Fibroblast of skin of right biceps (primary cell): ENCODE data around the gene GRAMD2A.
"Not testable (repeated sequence)": the region's sequence is repeated elsewhere in the genome, so short reads cannot be mapped to it uniquely, and the experiment has no call there.

Experiments used
- DNase-seq: peaks from one replicate; pipeline ENCODE4 v3.0.0-alpha.2; 2013

GRAMD2A gene

GRCh38 chr15:72183781-72184164 is 13.8 kb downstream of the GRAMD2A start:
- no peak for DNase-seq

GRCh38 chr15:72182673-72183072 is 14.9 kb downstream of the GRAMD2A start:
- no peak for DNase-seq

- DNase-seq, result no peak
These were observed 15.3 kb downstream of the GRAMD2A start for GRCh38 chr15:72182244-72182643.

- no peak for DNase-seq
These were observed 16.7 kb downstream of the GRAMD2A start for GRCh38 chr15:72180761-72181324.

GRCh38 chr15:72179950-72180581 is 17.5 kb downstream of the GRAMD2A start:
- no peak for DNase-seq

- DNase-seq, result no peak
These were observed 18.5 kb downstream of the GRAMD2A start for GRCh38 chr15:72178976-72179585.

GRCh38 chr15:72176743-72177142 is 20.8 kb downstream of the GRAMD2A start:
- DNase-seq, result no peak

GRCh38 chr15:72176159-72176558 is 21.4 kb downstream of the GRAMD2A start:
- no peak for DNase-seq

- DNase-seq, result no peak
These were observed 22.2 kb downstream of the GRAMD2A start for GRCh38 chr15:72175186-72176044.

GRCh38 chr15:72174551-72175165 is 22.9 kb downstream of the GRAMD2A start:
- no peak for DNase-seq

- no peak for DNase-seq
These were observed 23.6 kb downstream of the GRAMD2A start for GRCh38 chr15:72173864-72174550.

GRCh38 chr15:72173401-72173800 is 24.2 kb downstream of the GRAMD2A start:
- DNase-seq, result no peak

- DNase-seq, result no peak
These were observed 24.8 kb downstream of the GRAMD2A start for GRCh38 chr15:72172796-72173195.

GRCh38 chr15:72171978-72172377 is 25.6 kb downstream of the GRAMD2A start:
- not testable (repeated sequence) for DNase-seq

- no peak for DNase-seq
These were observed 26.9 kb downstream of the GRAMD2A start for GRCh38 chr15:72170691-72171090.

GRCh38 chr15:72169921-72170611 is 27.5 kb downstream of the GRAMD2A start:
- DNase-seq, result no peak

GRCh38 chr15:72169236-72169920 is 28.2 kb downstream of the GRAMD2A start:
- no peak for DNase-seq

- DNase-seq, result no peak
These were observed 28.8 kb downstream of the GRAMD2A start for GRCh38 chr15:72168808-72169190.

- peak; percentile 58 for DNase-seq
These were observed 29.3 kb downstream of the GRAMD2A start for GRCh38 chr15:72168131-72168807.

- DNase-seq, result no peak
These were observed 30.1 kb downstream of the GRAMD2A start for GRCh38 chr15:72167445-72167844.
